SW480 (cell line): ENCODE data around the gene SHB.

Source experiments
- DNase-seq: peaks from one replicate; pipeline ENCODE4 v3.0.0-alpha.2; 2016; ENCODE audit warnings: low spot score

SHB gene

GRCh38 chr9:38024036-38024681, 44.9 kb downstream of the SHB start:
- DNase-seq, result peak; percentile 32

- no peak for DNase-seq
These were observed 45.4 kb downstream of the SHB start for GRCh38 chr9:38023661-38024035.

GRCh38 chr9:38022995-38023394, 46.0 kb downstream of the SHB start:
- no peak for DNase-seq

GRCh38 chr9:38022203-38022895, 46.7 kb downstream of the SHB start:
- DNase-seq, result no peak

- no peak for DNase-seq
These were observed 48.6 kb downstream of the SHB start for GRCh38 chr9:38020151-38021076.

GRCh38 chr9:38019731-38020130, 49.3 kb downstream of the SHB start:
- no peak for DNase-seq

- no peak for DNase-seq
These were observed 49.9 kb downstream of the SHB start for GRCh38 chr9:38018958-38019602.

GRCh38 chr9:38018241-38018957, 50.6 kb downstream of the SHB start:
- no peak for DNase-seq

GRCh38 chr9:38017885-38018186, 51.2 kb downstream of the SHB start:
- no peak for DNase-seq

- DNase-seq, result peak; percentile 70
These were observed 51.7 kb downstream of the SHB start for GRCh38 chr9:38017149-38017884.

- no peak for DNase-seq
These were observed 52.5 kb downstream of the SHB start for GRCh38 chr9:38016375-38017135.

GRCh38 chr9:38015906-38016305, 53.1 kb downstream of the SHB start:
- DNase-seq, result no peak

- no peak for DNase-seq
These were observed 53.8 kb downstream of the SHB start for GRCh38 chr9:38015266-38015665.

- DNase-seq, result no peak
These were observed 56.1 kb downstream of the SHB start for GRCh38 chr9:38012767-38013450.

- no peak for DNase-seq
These were observed 57.0 kb downstream of the SHB start for GRCh38 chr9:38011991-38012390.

- DNase-seq, result no peak
These were observed 57.9 kb downstream of the SHB start for GRCh38 chr9:38010918-38011704.

GRCh38 chr9:38009990-38010389, 59.0 kb downstream of the SHB start:
- DNase-seq, result no peak

- no peak for DNase-seq
These were observed 60.0 kb downstream of the SHB start for GRCh38 chr9:38009035-38009501.
